Activated CD8-positive, alpha-beta memory T cell treated with anti-CD3 and anti-CD28 coated beads, Interleukin-2, amount 50 U/mL, for 1 hour (primary cell): ENCODE results near the gene SYNRG.

ENCODE experiments used
- DNase-seq: peaks from one replicate; pipeline ENCODE4 v3.0.0-alpha.2; 2020; ENCODE audit errors: extremely low read depth

The SYNRG gene

GRCh38 chr17:37502009-37502936 is 106.9 kb downstream of the SYNRG start:
- DNase-seq, result no peak

GRCh38 chr17:37500378-37500777 is 108.8 kb downstream of the SYNRG start:
- DNase-seq, result no peak

- no peak for DNase-seq
These were observed 114.2 kb downstream of the SYNRG start for GRCh38 chr17:37494971-37495370.

- no peak for DNase-seq
These were observed 114.8 kb downstream of the SYNRG start for GRCh38 chr17:37494401-37494831.

- DNase-seq, result no peak
These were observed 115.8 kb downstream of the SYNRG start for GRCh38 chr17:37493249-37494027.

GRCh38 chr17:37492167-37492566 is 117.1 kb downstream of the SYNRG start:
- DNase-seq, result no peak

- no peak for DNase-seq
These were observed 118.3 kb downstream of the SYNRG start for GRCh38 chr17:37490638-37491614.

GRCh38 chr17:37490022-37490587 is 119.1 kb downstream of the SYNRG start:
- peak; percentile 25 for DNase-seq

GRCh38 chr17:37489197-37490001 is 119.8 kb downstream of the SYNRG start, which contains the start of gene DUSP14:
Gene DUSP14 (plus strand): TSS chr17:37489891. CDS start chr17:37512273, 22,382 bp downstream.
- peak; percentile 27 for DNase-seq

- DNase-seq, result peak; percentile 21
These were observed 120.5 kb downstream of the SYNRG start for GRCh38 chr17:37488607-37489196.

- no peak for DNase-seq
These were observed 121.1 kb downstream of the SYNRG start for GRCh38 chr17:37488009-37488604.

- no peak for DNase-seq
These were observed 123.2 kb downstream of the SYNRG start for GRCh38 chr17:37485938-37486570.

- no peak for DNase-seq
These were observed 125.7 kb downstream of the SYNRG start for GRCh38 chr17:37483311-37484039.

GRCh38 chr17:37481001-37481665 is 128.1 kb downstream of the SYNRG start:
- DNase-seq, result no peak

- no peak for DNase-seq
These were observed 128.8 kb downstream of the SYNRG start for GRCh38 chr17:37480427-37480826.

- no peak for DNase-seq
These were observed 130.2 kb downstream of the SYNRG start for GRCh38 chr17:37479025-37479424.

- no peak for DNase-seq
These were observed 131.0 kb downstream of the SYNRG start for GRCh38 chr17:37478187-37478586.
